DMS153 treated with DMSO at 0.1 percent for 48 hours (cell line): ENCODE data around the gene ZCCHC7.
"Not testable (repeated sequence)": the region's sequence is repeated elsewhere in the genome, so short reads cannot be mapped to it uniquely, and the experiment has no call there.

Experiments used
- DNase-seq: peaks from one replicate; lab custom pipeline; 2025; ENCODE audit not compliant: unreplicated experiment; lab: John Stamatoyannopoulos, UW

ZCCHC7 gene

DNA sequence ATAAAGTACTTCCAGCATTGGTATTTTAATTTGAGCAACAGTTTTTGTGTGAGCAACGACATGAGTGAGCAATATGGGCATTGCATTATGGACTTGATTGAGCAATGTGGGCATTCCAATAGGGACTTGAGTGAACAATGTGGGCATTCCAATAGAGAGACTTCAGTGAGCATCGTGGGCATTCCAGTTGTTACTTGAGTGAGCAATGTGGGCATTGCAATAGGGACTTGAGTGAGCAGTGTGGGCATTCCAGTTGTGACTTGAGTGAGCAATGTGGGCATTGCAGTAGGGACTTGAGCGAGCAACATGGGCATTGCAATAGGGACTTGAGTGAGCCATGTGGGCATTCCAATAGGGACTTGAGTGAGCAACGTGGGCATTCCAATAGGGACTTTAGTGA, 52.2 kb downstream of the ZCCHC7 start:
- DNase-seq, result no peak

DNA sequence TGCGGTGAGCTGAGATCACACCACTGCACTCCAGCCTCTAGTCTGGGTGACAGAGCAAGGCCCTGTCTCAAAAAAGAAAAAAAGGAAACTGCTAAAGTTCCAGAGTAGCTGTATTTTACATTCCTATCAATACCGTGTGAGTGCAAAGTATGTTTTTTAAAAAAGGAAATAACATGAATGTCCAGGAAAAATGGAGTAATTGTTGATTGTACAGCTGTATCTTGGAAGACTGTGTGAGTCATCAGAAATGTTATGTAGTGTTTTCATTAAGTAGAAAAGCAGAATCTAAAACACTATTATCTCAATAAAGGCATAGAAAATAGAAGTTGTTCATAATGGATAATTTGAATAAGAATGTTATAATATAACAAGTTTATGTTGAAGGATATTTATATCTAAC, 53.9 kb downstream of the ZCCHC7 start:
- no peak for DNase-seq

DNA sequence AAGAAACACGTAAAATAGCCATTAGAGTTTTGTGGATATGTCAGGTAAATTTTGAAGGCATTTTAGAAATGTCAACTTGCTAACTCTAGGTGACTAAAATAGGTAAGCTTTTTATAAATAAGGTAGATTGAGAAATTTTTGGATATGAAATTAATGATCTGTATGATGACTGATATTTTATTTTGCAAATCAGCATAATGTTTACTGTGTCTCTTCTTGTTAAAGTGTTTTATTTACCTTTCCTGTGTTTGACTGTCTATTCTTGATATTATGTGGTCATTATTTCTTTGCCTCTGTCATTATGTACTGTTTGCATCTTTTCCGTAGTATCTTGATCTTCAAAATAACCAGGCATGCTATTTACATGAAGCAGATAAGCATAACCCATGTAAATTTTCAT, 58.4 kb downstream of the ZCCHC7 start:
- DNase-seq, result no peak

DNA sequence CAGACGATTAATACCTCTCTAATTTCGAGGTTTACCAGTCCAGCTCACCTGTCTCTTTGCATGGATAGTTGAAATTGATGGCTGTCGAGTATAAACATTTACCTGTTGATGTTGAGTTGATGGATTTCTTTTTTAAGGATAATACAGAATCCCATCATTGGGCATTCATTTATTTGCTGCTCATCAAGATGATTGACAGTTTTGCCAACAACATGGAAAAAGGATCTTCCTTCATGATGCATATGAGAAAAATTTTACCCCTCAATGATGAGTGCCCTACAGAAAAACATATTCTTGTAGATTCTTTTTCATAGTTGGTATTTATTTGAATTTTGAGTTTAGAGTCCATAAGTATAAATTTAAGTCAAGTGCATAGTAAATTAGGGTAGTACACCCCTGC, 59.2 kb downstream of the ZCCHC7 start:
- DNase-seq, result no peak

DNA sequence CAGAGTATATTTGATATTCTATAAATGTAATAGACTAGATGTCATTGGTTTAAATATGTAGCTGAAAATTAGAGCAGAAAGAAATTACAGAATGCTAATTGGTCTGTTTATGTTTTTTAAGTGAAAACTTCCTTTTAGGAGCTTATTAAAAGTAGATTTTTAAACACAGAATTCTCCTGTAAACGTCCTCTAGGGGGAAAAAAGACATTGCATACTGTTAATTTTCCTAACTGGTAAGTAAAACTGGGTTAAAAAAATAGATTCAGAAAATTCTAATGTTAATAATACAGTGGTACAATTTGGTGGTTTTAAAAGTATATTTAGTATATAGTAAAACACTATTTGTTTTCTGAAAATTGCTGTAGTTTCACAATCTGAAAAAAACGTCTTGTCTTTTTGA, 59.8 kb downstream of the ZCCHC7 start:
- DNase-seq, result no peak

GRCh38 chr9:37182718-37183117, 62.3 kb downstream of the ZCCHC7 start:
- no peak for DNase-seq

- DNase-seq, result no peak
These were observed 64.8 kb downstream of the ZCCHC7 start for GRCh38 chr9:37184905-37185867.

DNA sequence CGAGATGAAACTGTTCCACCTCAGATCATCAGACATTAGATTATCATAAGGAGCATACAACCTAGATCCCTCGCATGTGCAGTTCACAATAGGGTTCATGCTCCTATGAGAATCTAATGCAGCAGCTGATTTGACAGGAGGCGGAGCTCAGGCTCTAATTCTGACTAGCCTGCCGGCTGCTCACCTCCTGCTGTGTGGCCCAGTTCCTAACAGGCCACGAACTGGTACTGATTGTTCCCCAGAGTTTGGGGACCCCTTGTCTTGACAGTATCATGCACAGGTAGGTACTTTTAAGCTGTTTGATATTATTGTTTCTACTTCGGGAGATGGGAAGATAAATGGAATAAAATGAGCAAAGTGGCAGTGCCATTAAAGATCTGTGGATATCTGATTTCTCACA, 66.9 kb downstream of the ZCCHC7 start:
- no peak for DNase-seq

GRCh38 chr9:37187713-37188439, 67.5 kb downstream of the ZCCHC7 start:
- DNase-seq, result no peak

GRCh38 chr9:37190739-37191138, 70.4 kb downstream of the ZCCHC7 start:
- DNase-seq, result not testable (repeated sequence)

GRCh38 chr9:37191403-37192089, 71.2 kb downstream of the ZCCHC7 start:
- DNase-seq, result no peak

GRCh38 chr9:37192803-37193202, 72.4 kb downstream of the ZCCHC7 start:
- DNase-seq, result no peak

DNA sequence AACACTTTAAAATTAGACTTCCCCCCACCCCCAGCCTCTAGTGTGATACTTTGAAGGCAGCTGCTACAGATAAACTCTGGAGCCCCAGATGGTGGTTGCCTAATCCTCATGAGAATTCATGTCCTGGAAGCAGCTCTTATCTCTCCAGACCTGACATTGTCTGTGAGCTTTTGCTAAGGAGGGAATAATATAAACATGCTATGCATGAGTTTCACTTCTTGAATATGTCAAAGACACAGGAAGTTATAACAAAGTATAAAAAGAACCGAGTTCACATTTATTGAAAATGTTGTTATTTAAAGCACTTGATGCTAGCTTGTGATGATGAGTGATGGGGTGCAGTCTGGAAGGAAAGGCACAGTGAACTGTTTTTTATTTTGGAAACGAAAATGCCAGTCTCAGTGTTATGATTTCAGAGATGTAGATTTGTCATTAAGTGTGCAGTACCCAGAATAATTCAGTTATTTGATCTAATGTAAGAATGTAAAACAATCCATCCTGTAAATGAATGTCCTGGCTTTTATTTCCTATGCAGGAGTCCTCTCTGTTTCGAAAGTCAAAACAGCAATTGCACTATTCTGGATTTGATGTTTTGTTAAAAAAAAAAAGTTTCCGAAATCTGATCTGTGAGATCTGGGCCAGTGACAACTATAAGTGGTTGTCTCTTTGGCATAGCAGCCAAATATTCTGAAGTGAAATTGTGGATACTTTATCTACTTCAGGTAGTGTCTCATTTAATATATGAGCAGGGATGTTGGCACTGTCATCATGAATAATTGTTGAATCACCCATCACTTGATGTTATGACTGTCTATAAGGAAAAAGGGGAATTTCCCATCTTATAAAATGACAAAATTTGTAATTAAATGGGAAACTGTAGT, 77.0 kb downstream of the ZCCHC7 start:
- DNase-seq, result no peak

DNA sequence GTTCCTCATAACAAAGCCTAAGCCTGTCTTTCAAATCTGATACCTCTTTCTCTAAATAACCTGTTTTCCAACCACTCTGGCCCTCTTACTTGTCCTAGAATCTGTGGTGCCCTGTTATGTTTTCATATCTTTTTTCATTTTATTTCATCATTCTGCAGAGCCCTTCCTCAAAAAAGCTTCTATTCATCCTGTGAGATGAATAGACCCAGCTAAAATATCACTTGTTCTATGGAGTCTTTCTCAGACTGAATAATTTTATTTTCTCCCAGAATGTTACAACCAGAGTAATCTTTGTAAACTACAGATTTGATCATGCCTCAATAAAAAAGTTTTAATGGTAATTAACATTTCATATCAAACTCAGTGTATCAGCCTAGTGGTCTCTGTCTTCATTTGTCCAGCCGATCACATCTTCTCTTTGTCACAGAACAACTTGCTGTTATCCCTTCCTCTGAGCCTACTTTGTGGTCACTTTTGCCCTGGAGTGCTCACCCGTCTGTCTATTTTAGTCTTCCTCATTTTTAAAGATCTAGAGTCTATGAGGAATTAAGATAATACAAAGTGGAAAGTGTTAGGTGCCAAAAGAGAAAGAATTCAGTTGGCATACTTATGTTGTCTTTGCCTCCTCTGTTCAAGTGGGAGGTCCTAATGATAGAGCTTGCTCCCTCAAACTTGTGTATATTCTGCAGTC, 77.8 kb downstream of the ZCCHC7 start:
- DNase-seq, result no peak

GRCh38 chr9:37198831-37199230, 78.5 kb downstream of the ZCCHC7 start:
- DNase-seq, result no peak

DNA sequence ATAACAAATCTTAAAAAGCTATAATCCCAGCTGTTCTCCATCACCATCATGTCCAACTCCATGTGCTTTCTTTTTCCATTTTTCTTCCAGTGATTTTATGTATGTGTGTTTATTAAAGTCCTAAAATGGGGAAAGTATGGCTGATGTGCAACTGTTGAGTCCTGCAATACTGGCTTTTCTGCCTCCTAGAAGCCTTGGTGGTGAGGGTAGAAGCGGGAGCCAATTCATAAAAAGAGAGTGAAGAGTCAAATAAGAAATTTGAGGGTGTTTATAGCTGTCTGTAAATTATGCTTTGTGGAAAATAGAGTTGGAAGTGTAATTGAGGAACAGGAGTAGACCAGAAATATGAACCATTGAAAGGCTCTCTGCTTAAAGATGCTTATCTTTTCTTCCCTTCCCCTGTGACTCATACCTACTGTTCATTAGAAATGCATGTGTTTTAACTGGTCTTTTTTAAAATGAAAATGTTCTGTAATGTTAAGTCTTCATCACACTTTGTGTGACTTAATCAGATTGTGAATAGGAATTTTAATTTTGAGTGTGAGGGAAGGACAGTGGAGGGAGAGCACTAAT, 80.1 kb downstream of the ZCCHC7 start:
- no peak for DNase-seq

- no peak for DNase-seq
These were observed 81.2 kb downstream of the ZCCHC7 start for GRCh38 chr9:37201581-37201980.

DNA sequence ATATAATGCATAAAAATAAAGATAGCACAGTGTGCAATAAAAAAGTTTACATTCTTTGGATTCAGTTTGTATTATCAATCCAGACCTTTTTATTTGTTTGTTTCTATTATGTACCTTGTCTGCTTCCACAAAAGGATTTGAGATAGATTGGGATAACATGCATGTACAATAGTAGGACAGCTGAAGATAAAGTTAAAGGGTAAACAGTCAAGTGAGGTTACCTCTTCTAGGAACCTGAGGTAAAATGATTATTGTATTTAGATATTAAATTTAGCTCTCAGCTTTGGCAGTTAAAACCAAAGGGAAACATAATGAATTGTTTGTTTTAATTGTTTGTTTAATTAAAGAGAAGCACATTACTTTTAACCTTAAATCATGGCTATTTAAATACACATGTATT, 81.7 kb downstream of the ZCCHC7 start:
- DNase-seq, result no peak

- DNase-seq, result not testable (repeated sequence)
These were observed 83.1 kb downstream of the ZCCHC7 start for GRCh38 chr9:37203456-37203855.
